Fibroblast of pulmonary artery (primary cell): ENCODE measurements around the gene C4orf54.

Experiments used
- DNase-seq: peaks from one replicate; pipeline ENCODE4 v3.0.0-alpha.2; 2010; ENCODE audit warnings: low read depth
- H3K4me3 ChIP-seq: replicated peaks from 2 replicates; pipeline ENCODE4 v1.5.1; 2011; ENCODE audit warnings: low read depth, mild to moderate bottlenecking, control low read depth, low read length, moderate library complexity
- CTCF ChIP-seq: IDR thresholded peaks from 2 replicates; pipeline ENCODE4 v1.5.1; 2011; ENCODE audit warnings: mild to moderate bottlenecking, control low read depth, low read length, inconsistent platforms; ENCODE audit errors: missing control alignments

C4orf54 gene

GRCh38 chr4:99653916-99654315, 3.7 kb downstream of the C4orf54 start:
- H3K4me3 ChIP-seq = no peak overlapping the region
- no peak for TF ChIP-seq CTCF
- DNase-seq = no peak

GRCh38 chr4:99652596-99653436, 4.8 kb downstream of the C4orf54 start:
- TF ChIP-seq CTCF = no peak
- H3K4me3 ChIP-seq = no peak overlapping the region

GRCh38 chr4:99651811-99652485, 5.7 kb downstream of the C4orf54 start:
- H3K4me3 ChIP-seq = no peak overlapping the region
- no peak for DNase-seq
- TF ChIP-seq CTCF = no peak

More at GRCh38 chr4:99652596-99653436, 4.8 kb downstream of the C4orf54 start:
- no peak for DNase-seq

DNA sequence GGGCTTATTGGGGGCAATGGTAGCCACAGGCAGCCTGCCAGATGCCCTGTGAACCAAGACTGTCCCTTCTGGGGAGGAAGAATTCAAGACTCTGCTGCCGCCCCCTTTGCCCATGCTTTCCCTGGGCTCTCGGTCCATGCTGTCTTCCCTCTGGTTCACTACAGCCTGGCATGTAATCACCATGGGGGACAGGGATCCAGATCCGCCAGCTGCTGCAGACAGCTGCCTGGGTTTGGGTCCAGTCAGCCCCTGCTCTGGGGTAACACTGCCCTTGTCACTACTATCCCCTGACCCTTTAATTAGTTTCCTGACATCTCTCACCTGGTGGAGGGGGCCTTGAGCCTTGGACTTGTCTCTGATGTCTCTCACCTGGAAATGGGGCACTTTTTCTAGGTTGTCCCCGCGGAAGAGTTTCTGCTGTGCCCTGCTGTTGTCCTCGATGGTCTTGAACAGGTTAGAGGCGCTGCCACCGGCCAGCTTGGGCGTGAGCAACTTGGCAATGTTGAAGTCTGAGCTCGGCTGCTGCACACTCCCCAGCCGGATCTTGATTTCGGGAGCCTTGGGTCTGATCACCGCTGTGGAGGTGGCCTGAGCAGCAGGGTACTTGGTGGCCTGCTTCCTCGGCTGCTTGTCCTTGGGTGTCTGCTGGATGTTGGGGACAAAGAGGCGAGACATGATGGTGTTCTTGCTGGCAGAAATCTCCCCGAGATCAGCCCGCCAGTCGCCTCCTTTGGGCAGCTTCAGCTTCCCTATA, 6.4 kb downstream of the C4orf54 start:
- DNase-seq = no peak

DNA sequence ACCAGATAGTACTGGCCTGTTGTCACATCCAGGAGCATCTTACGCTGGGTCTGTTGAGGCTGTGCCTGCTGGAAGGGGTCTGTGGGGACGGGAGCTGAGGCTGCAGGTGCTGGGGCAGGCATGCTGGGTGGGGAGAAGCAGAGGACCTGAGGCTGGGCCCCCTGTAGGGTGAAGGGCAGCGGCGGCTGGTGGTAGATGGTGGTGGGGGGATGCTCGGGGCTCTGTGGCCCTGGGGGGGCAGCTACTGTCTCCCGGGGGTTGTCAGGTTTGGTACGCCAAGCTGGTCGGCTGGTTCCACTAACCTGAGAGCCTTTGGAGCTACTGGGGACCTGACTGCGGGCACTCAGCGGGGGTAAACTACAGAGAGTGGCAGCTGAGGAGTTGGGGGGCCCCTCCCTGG, 7.8 kb downstream of the C4orf54 start:
- DNase-seq = no peak
- no peak for TF ChIP-seq CTCF
- H3K4me3 ChIP-seq = no peak overlapping the region

More for the DNA sequence above, 6.4 kb downstream of the C4orf54 start:
- no peak for TF ChIP-seq CTCF
- H3K4me3 ChIP-seq = no peak overlapping the region

DNA sequence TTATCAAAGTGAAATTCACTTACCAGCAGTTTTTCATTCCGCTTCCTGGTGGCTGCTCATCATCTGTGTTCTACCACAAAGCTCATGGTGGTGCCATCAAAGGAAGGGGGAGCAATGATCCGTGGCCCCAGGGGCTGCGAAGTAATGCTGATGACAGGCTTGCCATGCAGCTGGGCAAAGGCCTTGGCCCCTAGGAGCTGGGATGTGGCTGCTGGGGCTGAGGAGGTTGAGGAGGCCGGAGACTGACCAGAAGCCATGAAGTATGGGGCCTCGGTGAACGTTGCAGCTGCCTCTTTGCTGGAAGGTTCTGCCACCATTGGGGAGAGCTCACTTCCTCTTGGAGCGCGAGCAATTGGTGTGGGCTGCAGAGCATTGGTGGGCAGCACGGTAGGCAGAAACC, 8.4 kb downstream of the C4orf54 start:
- TF ChIP-seq CTCF = no peak
- no peak for DNase-seq
- H3K4me3 ChIP-seq = no peak overlapping the region
